Activated gamma-delta T cell treated with Interleukin-2 at 50 U/mL for 16 hours (primary cell): Measurements from ENCODE around the gene SUN1.
"Not testable (repeated sequence)": the region's sequence is repeated elsewhere in the genome, so short reads cannot be mapped to it uniquely, and the experiment has no call there.

Experiments
- DNase-seq: peaks from one replicate; pipeline ENCODE4 v3.0.0-alpha.2; 2020

The SUN1 gene

GRCh38 chr7:835485-836401 lies 3.5 kb downstream of the SUN1 start:
- no peak for DNase-seq

GRCh38 chr7:836429-836828 lies 4.2 kb downstream of the SUN1 start:
- no peak for DNase-seq

- no peak for DNase-seq
These were observed 4.7 kb downstream of the SUN1 start for GRCh38 chr7:837001-837400.

- DNase-seq: no peak
These were observed 7.8 kb downstream of the SUN1 start for GRCh38 chr7:840001-840600.

GRCh38 chr7:841943-842342 lies 9.7 kb downstream of the SUN1 start:
- DNase-seq: no peak

- DNase-seq: no peak
These were observed 10.3 kb downstream of the SUN1 start for GRCh38 chr7:842431-843031.

- DNase-seq: no peak
These were observed 11.0 kb downstream of the SUN1 start for GRCh38 chr7:843230-843629.

- DNase-seq: no peak
These were observed 11.8 kb downstream of the SUN1 start for GRCh38 chr7:844043-844442.

GRCh38 chr7:844514-844913 lies 12.2 kb downstream of the SUN1 start:
- DNase-seq: no peak

GRCh38 chr7:845091-845490 lies 12.8 kb downstream of the SUN1 start:
- DNase-seq: no peak

GRCh38 chr7:845731-846130 lies 13.5 kb downstream of the SUN1 start:
- DNase-seq: no peak

- DNase-seq: not testable (repeated sequence)
These were observed 14.8 kb downstream of the SUN1 start for GRCh38 chr7:846958-847650.

- not testable (repeated sequence) for DNase-seq
These were observed 15.5 kb downstream of the SUN1 start for GRCh38 chr7:847728-848127.

GRCh38 chr7:849145-849544 lies 16.9 kb downstream of the SUN1 start:
- DNase-seq: no peak

- DNase-seq: no peak
These were observed 17.5 kb downstream of the SUN1 start for GRCh38 chr7:849781-850180.

GRCh38 chr7:851204-851603 lies 18.9 kb downstream of the SUN1 start:
- DNase-seq: no peak

GRCh38 chr7:853366-854117 lies 21.3 kb downstream of the SUN1 start:
- DNase-seq: no peak

- DNase-seq: no peak
These were observed 22.0 kb downstream of the SUN1 start for GRCh38 chr7:854118-854775.

GRCh38 chr7:855686-856369 lies 23.6 kb downstream of the SUN1 start:
- no peak for DNase-seq

GRCh38 chr7:856444-857095 lies 24.3 kb downstream of the SUN1 start:
- no peak for DNase-seq

GRCh38 chr7:857661-858060 lies 25.4 kb downstream of the SUN1 start:
- DNase-seq: no peak
